D721Med (cell line): ENCODE data around the gene DLAT.
"Not testable (repeated sequence)": the region's sequence is repeated elsewhere in the genome, so short reads cannot be mapped to it uniquely, and the experiment has no call there.

Experiments used
- DNase-seq: peaks from one replicate; pipeline ENCODE4 v3.0.0; 2011; ENCODE audit warnings: low spot score; ENCODE audit not compliant: insufficient read length
- FAIRE-seq: peaks from 2 replicates; lab custom pipeline; 2011; peaks lifted over from hg19 to GRCh38; lab: Jason Lieb, UNC
- TF ChIP-seq, protein P1 (sequence below): IDR thresholded peaks from 2 replicates; pipeline ENCODE4 v1.5.1; 2012; ENCODE audit warnings: mild to moderate bottlenecking, control low read depth; ENCODE audit not compliant: insufficient read depth; ENCODE audit errors: missing control alignments

DLAT gene

DNA sequence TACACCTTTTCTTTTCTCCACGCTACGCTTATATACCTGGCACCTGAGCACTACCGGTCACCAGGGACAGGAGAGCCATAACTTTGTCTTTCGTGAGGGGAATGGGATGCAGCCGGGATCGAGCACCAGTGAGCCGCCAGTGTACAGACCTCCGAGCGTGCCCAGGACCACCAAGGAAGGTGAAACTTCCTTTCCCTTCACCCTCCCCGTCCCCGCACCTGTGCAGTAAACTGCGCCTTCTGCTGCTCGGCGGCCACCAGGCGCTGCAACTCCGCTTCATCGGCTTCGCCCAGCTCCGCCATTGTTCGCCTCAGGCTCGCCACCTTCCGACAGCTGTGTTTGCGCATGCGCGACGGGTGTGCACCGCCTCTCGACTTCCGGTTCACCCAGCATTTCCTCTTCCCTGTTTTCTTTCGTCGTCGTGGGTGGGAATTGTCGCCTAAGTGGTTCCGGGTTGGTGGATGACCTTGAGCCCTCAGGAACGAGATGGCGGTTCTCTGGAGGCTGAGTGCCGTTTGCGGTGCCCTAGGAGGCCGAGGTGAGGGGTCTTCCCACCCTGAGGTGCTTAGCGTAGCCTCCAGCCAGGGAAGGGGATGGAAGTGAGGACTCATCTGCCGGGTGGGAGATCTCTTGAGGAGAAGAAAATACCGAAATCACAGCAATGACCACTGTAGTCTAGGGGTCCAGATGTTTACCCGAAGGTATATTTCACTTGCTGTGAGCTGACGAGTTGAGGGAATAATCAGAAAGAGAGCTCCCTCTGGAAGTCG, 61.4 kb downstream of the DLAT start, which contains the start of the genes SDHD and TIMM8B:
SDHD (plus strand) TSS at position 452 of the 770 bp plus-strand sequence; CDS start at position 487, 35 bp downstream.
TIMM8B (minus strand) TSS at position 335 of the 770 bp plus-strand sequence; CDS start at position 302, 33 bp downstream.
- no peak for FAIRE-seq
- DNase-seq = peak; percentile 70
- TF ChIP-seq, protein P1, sequence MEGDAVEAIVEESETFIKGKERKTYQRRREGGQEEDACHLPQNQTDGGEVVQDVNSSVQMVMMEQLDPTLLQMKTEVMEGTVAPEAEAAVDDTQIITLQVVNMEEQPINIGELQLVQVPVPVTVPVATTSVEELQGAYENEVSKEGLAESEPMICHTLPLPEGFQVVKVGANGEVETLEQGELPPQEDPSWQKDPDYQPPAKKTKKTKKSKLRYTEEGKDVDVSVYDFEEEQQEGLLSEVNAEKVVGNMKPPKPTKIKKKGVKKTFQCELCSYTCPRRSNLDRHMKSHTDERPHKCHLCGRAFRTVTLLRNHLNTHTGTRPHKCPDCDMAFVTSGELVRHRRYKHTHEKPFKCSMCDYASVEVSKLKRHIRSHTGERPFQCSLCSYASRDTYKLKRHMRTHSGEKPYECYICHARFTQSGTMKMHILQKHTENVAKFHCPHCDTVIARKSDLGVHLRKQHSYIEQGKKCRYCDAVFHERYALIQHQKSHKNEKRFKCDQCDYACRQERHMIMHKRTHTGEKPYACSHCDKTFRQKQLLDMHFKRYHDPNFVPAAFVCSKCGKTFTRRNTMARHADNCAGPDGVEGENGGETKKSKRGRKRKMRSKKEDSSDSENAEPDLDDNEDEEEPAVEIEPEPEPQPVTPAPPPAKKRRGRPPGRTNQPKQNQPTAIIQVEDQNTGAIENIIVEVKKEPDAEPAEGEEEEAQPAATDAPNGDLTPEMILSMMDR = no peak

DNA sequence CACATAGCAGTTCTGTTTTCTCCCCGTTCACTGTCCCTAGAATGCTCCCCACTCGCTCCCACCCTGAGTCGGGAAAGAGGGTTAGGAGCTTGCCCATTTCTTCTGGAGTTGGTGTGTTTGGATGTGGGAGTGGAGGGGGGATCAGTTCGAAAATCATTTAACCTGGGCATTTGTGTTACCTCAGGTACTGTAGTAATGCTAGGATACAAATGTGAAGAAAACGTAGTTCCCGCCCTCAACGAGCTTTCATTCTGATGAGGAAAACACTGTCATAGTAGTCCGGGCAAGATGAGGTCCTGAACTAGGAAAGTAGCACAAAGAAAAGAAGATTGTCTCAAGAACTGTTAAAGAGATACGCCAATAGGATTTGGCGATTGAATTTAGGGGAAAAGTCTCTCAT, 62.0 kb downstream of the DLAT start:
- no peak for FAIRE-seq
- DNase-seq = no peak
- TF ChIP-seq, protein P1 = no peak

DNA sequence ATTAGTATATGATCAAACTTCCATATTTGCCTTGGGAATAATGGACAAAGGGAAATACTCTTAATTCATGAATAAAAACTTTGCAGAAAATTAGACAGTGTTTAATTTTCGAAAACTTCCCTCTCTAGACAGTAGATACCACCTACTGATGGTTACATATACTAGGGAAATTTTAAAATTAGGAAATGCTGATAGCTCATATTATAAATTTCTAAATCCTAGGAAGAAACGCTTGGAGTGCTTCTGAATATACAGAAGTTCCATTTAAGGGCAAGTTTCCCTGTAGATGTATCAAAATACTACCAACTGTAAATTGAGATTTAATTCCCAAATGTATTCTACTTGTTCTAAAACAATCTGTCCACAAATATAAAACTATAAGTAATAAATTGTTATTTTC, 70.1 kb downstream of the DLAT start:
- not testable (repeated sequence) for DNase-seq

DNA sequence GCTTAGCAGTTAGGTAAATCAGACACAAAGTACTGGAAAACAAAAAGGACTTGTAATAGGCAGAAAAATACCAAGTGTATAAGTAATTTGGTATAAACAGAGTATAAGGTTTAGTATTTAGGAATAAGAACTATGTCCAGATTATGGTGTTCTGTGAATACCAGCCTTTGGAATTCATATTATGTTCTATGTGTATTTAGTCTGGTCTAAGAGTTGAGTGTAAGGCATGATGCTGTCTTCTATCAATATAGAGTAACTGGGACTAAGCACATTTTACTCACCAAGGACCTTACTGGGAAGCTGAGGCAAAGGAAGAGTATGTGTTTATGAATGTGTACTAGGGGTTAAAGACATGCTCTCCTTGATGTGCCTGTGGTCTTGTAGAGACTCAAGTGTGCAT, 71.0 kb downstream of the DLAT start:
- FAIRE-seq (no peak), DNase-seq (no peak)
- TF ChIP-seq, protein P1 = no peak

More for the DNA sequence above, 70.1 kb downstream of the DLAT start:
- FAIRE-seq = not testable (repeated sequence)

DNA sequence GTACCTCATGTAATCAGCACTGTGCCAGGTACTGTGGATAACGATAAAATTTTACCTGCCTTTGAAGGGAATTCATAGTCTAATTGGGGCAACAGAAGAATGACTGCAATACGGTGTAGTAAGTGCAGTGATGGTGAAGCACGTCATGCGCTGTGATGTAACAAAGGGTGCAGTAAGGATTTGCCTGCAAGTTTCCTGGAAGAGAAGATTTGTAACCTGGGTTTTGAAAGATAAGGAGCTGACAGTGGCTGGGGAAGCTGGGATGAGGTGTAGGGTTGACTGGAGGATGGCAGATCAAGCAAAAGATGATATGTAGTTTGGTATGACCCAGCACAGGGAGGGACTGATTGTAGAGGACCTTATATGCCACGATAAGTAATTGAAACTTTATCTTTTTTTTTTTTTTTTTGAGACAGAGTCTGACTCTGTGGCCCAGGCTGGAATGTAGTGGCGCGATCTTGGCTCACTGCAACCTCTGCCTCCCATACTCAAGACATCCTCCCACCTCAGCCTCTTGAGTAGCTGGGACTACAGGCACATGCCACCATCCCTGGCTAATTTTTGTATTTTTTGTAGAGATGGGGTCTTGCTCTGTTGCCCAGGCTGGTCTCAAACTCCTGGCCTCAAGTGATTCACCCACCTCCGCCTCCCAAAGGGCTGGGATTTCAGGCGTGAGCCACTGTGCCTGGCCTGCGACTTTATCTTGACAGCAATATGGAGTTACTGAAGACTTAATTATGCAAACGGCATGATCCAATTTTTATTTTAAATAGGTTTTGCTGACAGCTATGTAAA, 72.7 kb downstream of the DLAT start:
- FAIRE-seq = no peak
- DNase-seq = no peak
- TF ChIP-seq, protein P1 = no peak

DNA sequence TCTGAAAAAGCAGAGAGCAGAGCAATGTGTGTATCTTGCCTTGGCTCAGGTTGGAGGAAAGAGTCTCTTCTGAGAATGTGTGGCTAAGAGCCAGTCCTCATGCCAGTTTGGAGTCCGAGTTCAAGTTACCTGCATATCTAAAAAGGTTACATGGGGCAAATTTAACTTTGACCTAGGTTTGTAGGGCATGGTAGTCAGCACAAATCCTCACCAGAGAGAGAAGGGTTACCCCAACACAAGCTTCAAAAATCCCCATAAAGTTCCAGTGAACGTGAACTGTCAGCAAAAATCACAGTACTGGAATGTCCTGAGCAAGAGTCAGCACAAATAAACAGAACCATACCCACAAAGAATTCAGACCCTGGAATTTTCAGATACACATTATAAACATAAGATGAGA, 75.3 kb downstream of the DLAT start:
- TF ChIP-seq, protein P1 = no peak
- DNase-seq (no peak), FAIRE-seq (no peak)

DNA sequence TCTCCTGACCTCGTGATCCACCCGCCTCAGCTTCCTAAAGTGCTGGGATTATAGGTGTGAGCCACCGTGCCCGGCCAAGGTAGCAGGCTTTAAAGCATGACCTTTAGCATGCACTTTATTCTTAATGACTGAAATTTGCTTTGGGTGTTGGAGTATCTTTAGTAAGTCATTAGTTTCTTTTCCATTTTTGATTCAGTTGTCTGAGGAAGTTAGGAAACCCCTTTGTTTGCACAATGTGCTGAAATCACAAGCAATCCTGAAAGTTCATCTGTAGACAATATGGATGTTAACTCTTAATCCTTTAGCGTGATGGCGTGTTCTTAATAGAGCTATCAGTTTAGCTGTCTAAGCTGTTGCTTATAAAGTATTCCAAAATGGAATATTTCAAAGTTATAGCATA, 78.2 kb downstream of the DLAT start:
- FAIRE-seq = peak; percentile 6
- TF ChIP-seq, protein P1 = no peak

More for the DNA sequence above, 78.2 kb downstream of the DLAT start:
- DNase-seq = no peak
